GM19463 (cell line): ENCODE results near the gene F7.

ENCODE experiments used
- ATAC-seq: cut with Tn5 transposase; IDR thresholded peaks from one replicate; pipeline ENCODE4 v1.9.1; 2021; ENCODE audit warnings: mild to moderate bottlenecking, moderate library complexity; ENCODE audit not compliant: unreplicated experiment

F7 gene

GRCh38 chr13:113166681-113167080 is 61.1 kb downstream of the F7 start:
- ATAC-seq: no peak

DNA sequence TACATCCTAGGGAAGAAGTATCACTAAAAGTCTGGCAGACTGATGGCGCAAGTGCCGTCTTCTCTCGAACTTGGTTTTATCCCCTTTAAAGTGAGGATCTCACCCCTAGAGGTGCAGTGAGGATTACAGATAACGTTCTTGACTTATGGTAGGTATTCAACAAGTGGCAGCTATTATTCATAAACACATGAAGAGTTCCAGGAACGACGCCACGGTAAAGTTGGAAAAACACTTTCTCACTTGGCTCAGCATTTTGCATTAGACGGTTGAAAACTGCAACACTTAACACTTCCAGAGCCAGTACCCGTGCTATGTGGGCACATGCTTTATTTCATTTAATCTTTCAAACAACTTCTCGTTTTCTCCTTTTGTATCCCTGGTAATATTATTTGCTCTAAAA is 61.6 kb downstream of the F7 start:
- ATAC-seq: no peak

DNA sequence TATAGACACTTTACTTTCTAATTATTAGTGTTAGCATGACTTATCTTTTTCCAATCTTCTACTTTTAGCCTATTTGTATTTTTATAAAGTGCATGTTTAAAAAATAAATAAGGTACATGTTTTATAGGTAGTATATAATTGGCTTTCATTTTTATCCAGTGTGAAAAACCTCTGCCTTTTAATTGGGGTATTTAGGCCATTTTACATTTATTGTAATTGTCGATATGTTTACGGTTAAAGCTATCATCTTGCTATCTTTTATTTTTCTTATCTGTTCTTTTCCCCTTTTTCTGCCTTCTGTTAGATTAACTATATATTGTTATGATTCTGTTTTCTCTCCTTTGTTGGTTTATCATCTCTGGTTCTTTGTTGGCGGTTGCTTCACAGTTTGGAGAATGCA is 62.0 kb downstream of the F7 start:
- no peak for ATAC-seq

GRCh38 chr13:113168211-113168610 is 62.6 kb downstream of the F7 start:
- ATAC-seq: no peak

GRCh38 chr13:113169277-113170272 is 64.0 kb downstream of the F7 start:
- no peak for ATAC-seq
